ENCODE measurements around the gene PGP. TPM values are rescaled to one million over a fixed set of nuclear protein-coding genes. Genes with fewer than 3 reads are reported as not detected.

The PGP gene
- total and polyA plus RNA-seq, 2 of the 4 experiments (the other 2 are of a cell fraction) = 4.1 to 9.4 TPM

DNA sequence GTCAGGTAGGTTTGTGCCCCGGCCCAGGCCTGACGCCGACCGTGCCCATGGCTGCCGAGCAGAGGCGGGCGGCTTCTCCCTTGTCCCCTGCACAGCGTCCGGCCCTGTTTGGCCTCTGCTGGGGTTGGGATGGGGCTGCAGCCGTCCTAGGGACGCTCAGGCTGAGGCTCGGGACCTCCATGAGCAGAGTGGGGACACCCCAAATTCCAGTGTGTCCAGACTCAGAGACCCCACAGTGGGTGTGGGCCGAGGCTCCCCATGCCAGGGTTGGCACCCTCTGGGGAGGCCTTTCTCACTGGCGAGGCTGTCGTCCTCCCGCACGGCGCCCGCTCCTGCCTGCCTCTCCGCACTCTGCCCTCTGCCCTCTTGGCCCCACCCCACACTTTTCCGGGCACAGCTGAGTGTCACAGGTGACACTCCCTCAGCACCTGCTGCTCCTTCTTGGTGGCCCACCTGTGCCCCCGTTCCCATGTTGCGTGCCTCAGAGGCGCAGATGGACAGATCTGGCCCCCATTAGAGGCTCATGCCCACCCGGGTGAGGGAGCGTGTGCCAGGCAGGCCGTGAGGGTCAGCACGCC, 43.0 kb downstream of the PGP start:
- no peak for DNase-seq
- Histone ChIP-seq H3K9me1 (ENCODE audit: insufficient read depth, low read length) (no peaks in the 10 kb centered on the region), H4K91ac (ENCODE audit: insufficient read depth, low read depth, low read length) (no peak overlapping the region), H3K4me1 (ENCODE audit: control insufficient read depth, insufficient read depth, low read length) (no peaks in the 10 kb centered on the region), H4K20me1 (ENCODE audit: insufficient read depth, low read length) (peaks cover 6% of the 10 kb centered on the region), H3K56ac (ENCODE audit: extremely low read depth, insufficient read depth, low read length) (no peak overlapping the region), H3K4me2 (ENCODE audit: low read depth, low read length) (no peak overlapping the region), H2BK15ac (ENCODE audit: low read depth, low read length) (no peak overlapping the region), H3K4ac (ENCODE audit: low read depth, low read length) (no peak overlapping the region), H2AK5ac (ENCODE audit: low read depth, low read length) (no peak overlapping the region), H3K79me1 (ENCODE audit: low read depth in 1 of 2, low read length in 2 of 2) (peaks cover 0 to 4% of the 10 kb centered on the region in 2 experiments; a peak in 3 of 4 replicates), H3K27me3 (ENCODE audit: control insufficient read depth, insufficient read depth, low read length) (no peaks in the 10 kb centered on the region), H3K23ac (ENCODE audit: low read depth, low read length) (no peak overlapping the region), H3K18ac (ENCODE audit: low read depth, low read length) (no peak overlapping the region), H3K9me3 (ENCODE audit: control insufficient read depth, insufficient read depth, low read length) (no peaks in the 10 kb centered on the region), H3K4me3 (ENCODE audit: insufficient read depth, low read depth, low read length) (no peak overlapping the region), H3K36me3 (ENCODE audit: control insufficient read depth, insufficient read depth, low read length) (peaks cover 66% of the 10 kb centered on the region), H2BK5ac (ENCODE audit: low read depth, low read length, poor library complexity, severe bottlenecking) (no peak overlapping the region), H3K27ac (ENCODE audit: insufficient read depth, low read length) (no peak overlapping the region), H2BK120ac (ENCODE audit: low read depth, low read length) (no peak overlapping the region), H3K9ac (ENCODE audit: low read depth, low read length) (no peak overlapping the region), H2AK9ac (replicated peaks; ENCODE audit: low read depth, low read length, poor library complexity) (no peak overlapping the region), H2AFZ (replicated peaks; ENCODE audit: low read length, poor library complexity) (no peak overlapping the region), H2BK20ac (ENCODE audit: low read depth, low read length) (no peak overlapping the region), H4K5ac (ENCODE audit: low read depth, low read length) (no peak overlapping the region), H4K8ac (ENCODE audit: low read depth in 2 of 2, low read length in 2 of 2) (no peak overlapping the region), H3K14ac (replicated peaks; ENCODE audit: low read depth, low read length) (no peak overlapping the region)
- intact Hi-C loops (cut with micrococcal nuclease) (no loop called here), dilution Hi-C loops (cut with HindIII; ENCODE audit: low sequenced_read_pairs, unreplicated experiment) (no loop called here), in situ Hi-C loops (cut with MboI; ENCODE audit: low sequenced_read_pairs) (no loop called here)
- no TSS peak for BruUV-seq (replicated peaks)
- TF ChIP-seq CTCF (conservative IDR thresholded peaks at IDR 0.05; ENCODE audit: low read depth, low read length) (no peak), MAFK (IDR thresholded peaks at IDR 0.05; ENCODE audit: low read depth, low read length) (no peak)
- ChIA-PET POLR2A (ENCODE audit: unreplicated experiment) (no interaction called here), CTCF (no interaction called here)
- WGBS, 2 experiments (ENCODE audit: extremely low coverage in 2 of 2, insufficient read length in 1 of 2) = 95% methylated on average over 8 of the region's 28 CpGs; no CpG with 5 or more reads in 1 of the 2 experiments
- no peak for ATAC-seq (ENCODE audit: low read depth)
